GM13977 (cell line): Measurements from ENCODE around the gene DDT.
"Not testable (repeated sequence)": the region's sequence is repeated elsewhere in the genome, so short reads cannot be mapped to it uniquely, and the experiment has no call there.

Experiments used
- DNase-seq: peaks from one replicate; pipeline ENCODE4 v3.0.0; 2012; ENCODE audit warnings: low spot score
- in situ Hi-C: fragments of 300-500 bp; cut with MboI; formaldehyde crosslinking; loops from one replicate; pipeline ENCODE4 v1.12.0; 2022; ENCODE audit warnings: low sequenced_read_pairs, low pct_unique_long_range_greater_than_20kb, mixed read lengths, inconsistent platforms; ENCODE audit not compliant: unreplicated experiment
- TF ChIP-seq, protein P1 (sequence below): IDR thresholded peaks from 2 replicates; pipeline ENCODE4 v1.5.1; 2012; ENCODE audit warnings: mild to moderate bottlenecking, control low read depth; ENCODE audit not compliant: insufficient read depth; ENCODE audit errors: extremely low read depth, missing control alignments

The DDT gene

DNA sequence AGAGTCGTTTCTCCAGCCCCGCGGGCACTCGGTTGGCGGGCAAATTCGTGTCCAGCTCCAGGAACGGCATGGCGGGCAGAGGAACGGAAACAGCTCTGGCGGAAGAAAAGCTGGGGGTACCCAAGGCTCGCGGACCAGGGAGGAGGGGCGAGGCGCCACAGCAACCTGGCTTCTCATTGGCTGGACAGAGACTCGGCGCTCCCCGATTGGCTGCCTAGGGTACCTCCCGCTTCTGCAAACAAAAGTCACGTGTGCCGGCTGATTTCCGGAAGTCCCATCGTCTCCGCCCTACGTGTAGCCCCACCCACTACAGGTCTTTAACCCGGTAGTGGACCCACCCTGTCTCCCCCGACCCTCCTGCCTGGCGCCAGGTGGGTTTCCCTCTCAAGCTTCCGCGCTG is at the start of gene DDT:
DDT (minus strand) TSS at position 97 of the 400 bp plus-strand sequence; CDS start at position 70, 27 bp downstream.
- DNase-seq, in situ Hi-C loops: not testable (repeated sequence)

- DNase-seq: no peak
- TF ChIP-seq, protein P1, sequence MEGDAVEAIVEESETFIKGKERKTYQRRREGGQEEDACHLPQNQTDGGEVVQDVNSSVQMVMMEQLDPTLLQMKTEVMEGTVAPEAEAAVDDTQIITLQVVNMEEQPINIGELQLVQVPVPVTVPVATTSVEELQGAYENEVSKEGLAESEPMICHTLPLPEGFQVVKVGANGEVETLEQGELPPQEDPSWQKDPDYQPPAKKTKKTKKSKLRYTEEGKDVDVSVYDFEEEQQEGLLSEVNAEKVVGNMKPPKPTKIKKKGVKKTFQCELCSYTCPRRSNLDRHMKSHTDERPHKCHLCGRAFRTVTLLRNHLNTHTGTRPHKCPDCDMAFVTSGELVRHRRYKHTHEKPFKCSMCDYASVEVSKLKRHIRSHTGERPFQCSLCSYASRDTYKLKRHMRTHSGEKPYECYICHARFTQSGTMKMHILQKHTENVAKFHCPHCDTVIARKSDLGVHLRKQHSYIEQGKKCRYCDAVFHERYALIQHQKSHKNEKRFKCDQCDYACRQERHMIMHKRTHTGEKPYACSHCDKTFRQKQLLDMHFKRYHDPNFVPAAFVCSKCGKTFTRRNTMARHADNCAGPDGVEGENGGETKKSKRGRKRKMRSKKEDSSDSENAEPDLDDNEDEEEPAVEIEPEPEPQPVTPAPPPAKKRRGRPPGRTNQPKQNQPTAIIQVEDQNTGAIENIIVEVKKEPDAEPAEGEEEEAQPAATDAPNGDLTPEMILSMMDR: no peak
- in situ Hi-C loops: no loop called here
Measured at GRCh38 chr22:24023204-24023789, 49.1 kb upstream of the DDT start.

DNA sequence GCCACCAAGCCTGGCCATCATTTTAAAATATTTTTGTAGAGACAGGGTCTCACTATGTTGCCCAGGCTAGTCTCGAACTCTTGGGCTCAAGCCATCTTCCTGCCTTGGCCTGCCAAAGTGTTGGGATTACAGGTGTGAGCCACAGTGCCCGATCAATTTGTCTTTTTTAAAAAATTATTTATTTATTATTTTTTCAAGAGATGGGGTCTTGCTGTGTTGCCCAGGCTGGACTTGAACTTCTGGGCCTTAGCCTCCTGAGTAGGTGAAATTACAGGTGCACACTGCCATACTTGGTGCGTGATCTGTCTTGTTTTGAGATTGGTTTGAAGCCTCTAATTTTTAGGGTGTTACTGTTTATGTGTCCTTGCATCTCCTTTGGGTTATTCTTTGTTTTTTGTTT is 47.1 kb upstream of the DDT start:
- in situ Hi-C loops: no loop called here
- TF ChIP-seq, protein P1: no peak
- no peak for DNase-seq

DNA sequence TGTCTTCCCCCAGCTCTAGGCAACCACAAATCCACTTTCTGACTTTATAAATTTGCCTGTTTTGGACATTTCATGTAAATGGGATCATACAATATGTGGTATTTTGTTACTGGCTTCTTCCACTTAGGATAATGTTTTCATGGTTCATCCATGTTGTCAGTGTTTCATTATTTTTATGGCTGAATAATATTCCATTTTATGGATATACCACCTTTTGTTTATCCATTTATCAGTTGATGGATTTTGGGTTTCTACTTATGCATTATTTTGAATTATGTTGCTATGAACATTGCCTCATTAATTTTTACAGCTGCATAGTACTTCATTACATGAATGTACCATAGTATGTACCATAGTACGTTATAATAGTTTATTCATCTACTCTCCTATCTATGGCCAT is 41.9 kb upstream of the DDT start:
- in situ Hi-C loops: no loop called here
- no peak for DNase-seq
- TF ChIP-seq, protein P1: no peak

DNA sequence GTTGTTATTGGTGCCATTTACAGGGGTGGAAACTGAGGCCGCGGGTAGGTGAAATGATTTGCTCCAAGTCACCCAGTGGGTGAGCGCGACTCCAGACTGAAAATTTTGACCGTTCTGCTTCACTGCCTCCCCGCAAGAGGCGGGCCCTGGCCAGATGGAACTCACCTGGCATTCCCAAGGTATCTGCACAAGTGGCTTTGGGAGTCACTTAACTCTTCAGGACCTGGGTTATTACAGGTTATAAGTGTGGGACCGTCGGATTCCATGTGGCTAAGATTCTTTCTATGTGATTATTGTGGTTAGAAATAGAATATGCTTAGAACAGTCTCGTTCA is 37.5 kb upstream of the DDT start:
- TF ChIP-seq, protein P1: no peak
- no peak for DNase-seq
- in situ Hi-C loops: no loop called here

- TF ChIP-seq, protein P1: no peak
- in situ Hi-C loops: no loop called here
Measured at GRCh38 chr22:24010018-24010391, 35.8 kb upstream of the DDT start.

GRCh38 chr22:24009227-24010017 is 35.2 kb upstream of the DDT start:
- in situ Hi-C loops: no loop called here
- DNase-seq: no peak
- TF ChIP-seq, protein P1: no peak

More at GRCh38 chr22:24010018-24010391, 35.8 kb upstream of the DDT start:
- DNase-seq: no peak
